GM10266 (cell line): ENCODE results near the gene FNDC10.

Source experiments
- DNase-seq: peaks from one replicate; pipeline ENCODE4 v3.0.0; 2012; ENCODE audit errors: extremely low spot score
- TF ChIP-seq, protein P1 (sequence below): IDR thresholded peaks from 2 replicates; pipeline ENCODE4 v1.5.1; 2012; ENCODE audit warnings: mild to moderate bottlenecking, low read depth; ENCODE audit not compliant: control insufficient read depth, insufficient read depth; ENCODE audit errors: missing control alignments

Gene FNDC10

DNA sequence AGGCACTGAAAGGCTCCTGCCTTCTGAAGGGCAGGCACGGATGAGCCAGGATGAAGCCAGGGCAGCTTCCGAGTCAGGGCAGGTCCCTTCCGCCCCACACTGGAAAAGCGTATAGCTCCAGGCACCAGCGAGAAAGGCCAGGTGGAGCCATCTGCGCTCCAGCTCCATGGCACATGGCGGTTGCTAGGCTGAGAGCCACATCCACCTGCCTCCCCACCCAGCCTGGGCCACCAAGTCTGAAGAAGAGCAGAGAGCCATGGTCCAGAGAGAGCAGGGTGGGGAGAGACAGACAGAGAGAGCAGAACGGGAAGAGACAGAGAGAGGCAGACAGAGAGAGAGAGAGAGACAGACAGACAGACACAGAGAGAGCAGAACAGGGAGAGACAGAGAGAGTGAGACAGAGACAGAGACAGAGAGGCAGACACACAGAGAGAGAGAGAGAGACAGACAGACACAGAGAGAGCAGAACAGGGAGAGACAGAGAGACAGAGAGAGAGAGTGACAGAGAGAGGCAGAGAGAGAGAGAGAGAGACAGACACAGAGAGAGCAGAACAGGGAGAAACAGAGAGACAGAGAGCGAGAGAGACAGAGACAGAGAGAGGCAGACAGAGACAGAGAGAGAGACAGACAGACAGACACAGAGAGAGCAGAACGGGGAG lies 5.2 kb downstream of the FNDC10 start:
- TF ChIP-seq, protein P1, sequence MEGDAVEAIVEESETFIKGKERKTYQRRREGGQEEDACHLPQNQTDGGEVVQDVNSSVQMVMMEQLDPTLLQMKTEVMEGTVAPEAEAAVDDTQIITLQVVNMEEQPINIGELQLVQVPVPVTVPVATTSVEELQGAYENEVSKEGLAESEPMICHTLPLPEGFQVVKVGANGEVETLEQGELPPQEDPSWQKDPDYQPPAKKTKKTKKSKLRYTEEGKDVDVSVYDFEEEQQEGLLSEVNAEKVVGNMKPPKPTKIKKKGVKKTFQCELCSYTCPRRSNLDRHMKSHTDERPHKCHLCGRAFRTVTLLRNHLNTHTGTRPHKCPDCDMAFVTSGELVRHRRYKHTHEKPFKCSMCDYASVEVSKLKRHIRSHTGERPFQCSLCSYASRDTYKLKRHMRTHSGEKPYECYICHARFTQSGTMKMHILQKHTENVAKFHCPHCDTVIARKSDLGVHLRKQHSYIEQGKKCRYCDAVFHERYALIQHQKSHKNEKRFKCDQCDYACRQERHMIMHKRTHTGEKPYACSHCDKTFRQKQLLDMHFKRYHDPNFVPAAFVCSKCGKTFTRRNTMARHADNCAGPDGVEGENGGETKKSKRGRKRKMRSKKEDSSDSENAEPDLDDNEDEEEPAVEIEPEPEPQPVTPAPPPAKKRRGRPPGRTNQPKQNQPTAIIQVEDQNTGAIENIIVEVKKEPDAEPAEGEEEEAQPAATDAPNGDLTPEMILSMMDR = no peak
- no peak for DNase-seq

DNA sequence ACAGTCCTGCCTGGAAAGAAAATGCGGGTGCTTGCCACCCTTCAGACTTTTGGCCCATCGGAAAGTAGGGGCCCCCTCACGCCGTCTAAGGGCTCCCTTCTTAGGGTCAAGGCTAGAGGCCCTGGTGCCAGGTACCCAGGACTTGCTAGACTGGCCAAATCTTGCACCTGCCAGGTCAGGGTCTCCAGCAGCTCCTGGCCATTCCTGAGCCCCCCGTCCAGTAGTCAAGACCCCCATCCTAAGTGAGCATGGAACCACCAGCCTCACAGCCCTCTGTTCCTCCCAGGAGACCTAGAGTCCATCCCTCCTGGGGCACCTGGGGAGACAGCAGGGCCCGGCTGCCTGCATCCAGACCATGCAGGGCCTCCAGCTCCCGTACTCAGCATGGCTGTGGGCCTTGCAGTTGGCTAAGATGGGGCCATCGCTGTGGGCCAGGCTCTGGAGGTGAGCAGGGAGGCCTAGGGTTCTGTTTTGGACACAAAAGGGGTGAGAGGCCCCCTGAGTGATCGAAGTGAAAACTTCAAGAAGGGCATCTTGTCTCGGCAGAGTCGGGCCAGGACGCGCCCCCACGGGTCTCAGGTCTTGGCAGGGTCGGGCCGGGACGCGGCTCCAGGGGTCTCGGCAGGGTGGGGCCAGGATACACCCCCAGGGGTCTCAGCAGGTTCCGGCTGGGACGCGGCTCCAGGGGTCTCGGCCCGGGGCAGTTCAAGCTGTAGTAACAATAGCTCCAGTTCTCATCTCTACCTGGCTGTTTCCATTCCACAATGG lies 5.9 kb downstream of the FNDC10 start:
- TF ChIP-seq, protein P1 = no peak
- DNase-seq = no peak

DNA sequence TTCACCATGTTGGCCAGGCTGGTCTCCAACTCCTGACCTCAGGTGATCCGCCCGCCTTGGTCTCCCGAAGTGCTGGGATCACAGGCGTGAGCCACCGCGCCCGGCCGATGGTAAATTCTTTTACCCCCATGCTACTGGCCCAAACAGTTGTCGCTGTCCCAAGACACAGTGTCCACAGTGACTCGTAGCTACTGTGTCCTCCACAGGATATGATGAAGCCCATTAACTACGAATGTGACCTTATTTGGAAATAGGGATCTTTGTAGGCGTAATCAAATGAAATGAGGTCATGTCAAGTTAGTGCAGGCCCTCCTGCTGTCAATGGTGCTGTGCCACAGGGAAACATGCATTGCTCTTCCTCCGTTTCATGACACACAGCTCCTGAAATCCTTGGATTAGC lies 8.5 kb downstream of the FNDC10 start:
- TF ChIP-seq, protein P1 = no peak
- DNase-seq = no peak

DNA sequence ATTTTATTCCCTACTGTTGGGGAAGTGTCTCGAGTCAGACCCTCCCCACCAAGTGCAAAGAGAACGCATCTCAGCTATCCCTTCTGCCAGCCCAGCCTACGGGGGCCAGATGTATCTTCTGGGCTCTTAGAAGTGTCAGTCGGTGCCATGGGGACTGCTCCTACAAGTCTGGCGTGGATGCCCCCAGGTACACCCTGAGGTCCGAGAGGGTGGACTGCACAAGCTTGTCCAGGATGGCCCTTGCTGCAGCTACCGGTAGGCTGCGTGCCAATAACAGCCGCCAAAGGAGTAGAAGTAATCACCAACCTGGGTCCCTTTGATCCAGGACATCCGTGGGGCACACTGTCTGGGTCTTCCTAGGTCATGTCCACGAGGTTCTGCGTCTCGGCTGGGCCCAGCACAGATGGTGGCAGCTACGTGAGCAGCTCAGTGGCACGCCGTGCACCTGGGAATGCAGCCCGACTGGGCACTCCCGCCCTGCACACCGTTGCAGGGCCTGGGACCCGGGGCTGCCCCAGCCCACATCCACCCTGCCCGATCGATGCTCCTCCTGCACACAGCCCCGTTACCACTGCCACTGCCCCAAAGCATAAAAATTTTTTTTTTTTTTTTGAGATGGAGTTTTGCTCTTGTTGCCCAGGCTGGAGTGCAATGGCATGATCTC lies 16.5 kb downstream of the FNDC10 start:
- DNase-seq = no peak
- TF ChIP-seq, protein P1 = no peak

DNA sequence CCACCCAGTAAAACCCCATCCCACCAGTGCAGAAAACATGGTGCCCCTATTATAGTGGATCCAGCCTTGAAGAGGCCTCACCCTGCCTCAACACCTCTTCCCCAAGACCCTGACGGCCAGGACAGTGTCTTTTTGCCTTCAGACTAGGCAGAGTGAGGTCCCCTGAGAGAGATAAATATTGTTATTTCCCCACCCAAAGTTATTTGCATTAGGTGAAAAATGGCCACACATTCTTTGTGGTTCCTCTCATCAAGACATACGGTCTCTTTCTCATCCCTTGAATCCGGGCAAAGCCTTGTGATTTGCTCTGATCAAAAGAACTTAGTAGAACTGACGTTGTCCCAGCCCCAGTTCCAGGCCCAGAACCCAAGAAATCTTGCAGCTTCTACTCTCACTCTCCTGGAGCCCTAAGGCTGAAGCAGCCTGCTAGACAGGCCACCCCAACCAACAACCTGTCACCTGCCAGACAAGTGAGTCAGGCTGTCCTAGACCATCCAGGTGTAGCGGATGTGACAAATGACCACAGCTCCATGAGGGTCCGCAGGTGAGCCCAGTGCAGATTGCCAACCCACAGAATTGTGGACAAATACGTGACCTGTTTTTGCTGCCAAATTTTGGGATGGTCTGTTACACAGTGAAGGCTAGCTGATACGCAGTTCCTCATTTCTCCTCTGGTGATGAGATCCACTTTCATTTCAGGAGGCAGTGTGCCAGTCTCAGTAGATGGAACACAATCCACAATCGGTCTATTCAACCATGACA lies 17.2 kb downstream of the FNDC10 start:
- TF ChIP-seq, protein P1 = no peak
- no peak for DNase-seq

DNA sequence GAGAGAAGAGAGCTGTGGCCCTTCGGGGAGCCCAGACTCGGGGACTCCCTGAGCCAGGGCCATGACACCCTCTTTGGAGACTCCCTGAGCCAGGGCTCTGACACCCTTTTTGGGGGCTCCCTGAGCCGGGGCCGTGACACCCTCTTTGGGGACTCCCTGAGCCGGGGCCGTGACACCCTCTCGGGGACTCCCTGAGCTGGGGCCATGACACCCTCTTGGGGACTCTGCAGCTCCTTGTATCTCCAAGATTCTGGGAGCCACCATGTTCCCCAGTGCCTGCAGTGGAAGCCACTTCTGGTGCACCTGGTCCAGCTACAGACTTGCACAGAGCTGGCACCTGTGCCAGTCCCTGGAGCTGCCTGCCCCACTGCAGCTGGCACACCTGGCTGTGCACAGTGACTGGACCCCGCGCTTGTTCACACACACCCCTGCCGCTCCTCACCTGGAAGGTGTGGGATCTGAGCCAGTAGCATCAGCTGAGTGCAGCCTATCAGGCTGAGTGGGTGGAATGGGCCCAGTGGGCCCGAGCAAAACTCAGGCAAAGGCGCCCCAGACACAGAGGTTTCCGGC lies 21.5 kb downstream of the FNDC10 start:
- DNase-seq = no peak
- TF ChIP-seq, protein P1 = no peak
